ENCODE results near the gene TREH.
"Not testable (repeated sequence)": the region's sequence is repeated elsewhere in the genome, so short reads cannot be mapped to it uniquely, and the experiment has no call there.

The TREH gene

DNA sequence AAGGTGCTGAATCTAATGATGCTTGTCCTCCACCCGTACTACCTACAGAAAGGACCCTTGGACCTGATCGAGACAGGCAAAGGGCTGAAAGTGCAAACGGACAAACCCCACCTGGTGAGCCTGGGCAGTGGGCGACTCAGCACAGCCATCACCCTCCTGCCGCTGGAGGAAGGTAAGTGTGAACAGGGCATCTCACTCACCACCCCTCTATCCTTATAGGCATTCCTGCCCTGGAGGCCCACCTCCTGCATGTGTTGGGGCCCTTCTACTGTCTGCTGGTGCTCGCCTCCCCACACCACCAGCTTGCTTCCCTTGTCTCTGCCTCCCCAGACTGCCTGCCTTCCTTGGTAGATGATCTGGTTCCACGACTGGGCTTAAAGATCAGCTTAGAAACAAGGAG lies 64.9 kb downstream of the TREH start:
- DNase-seq = no peak

GRCh38 chr11:118612378-118612777 lies 67.1 kb downstream of the TREH start:
- no peak for DNase-seq

GRCh38 chr11:118611433-118611795 lies 68.0 kb downstream of the TREH start:
- not testable (repeated sequence) for DNase-seq

- peak in 35 of 51 donors; percentile 21 to 85 (median 53) for DNase-seq
Measured at GRCh38 chr11:118610773-118611432, 68.5 kb downstream of the TREH start.

DNA sequence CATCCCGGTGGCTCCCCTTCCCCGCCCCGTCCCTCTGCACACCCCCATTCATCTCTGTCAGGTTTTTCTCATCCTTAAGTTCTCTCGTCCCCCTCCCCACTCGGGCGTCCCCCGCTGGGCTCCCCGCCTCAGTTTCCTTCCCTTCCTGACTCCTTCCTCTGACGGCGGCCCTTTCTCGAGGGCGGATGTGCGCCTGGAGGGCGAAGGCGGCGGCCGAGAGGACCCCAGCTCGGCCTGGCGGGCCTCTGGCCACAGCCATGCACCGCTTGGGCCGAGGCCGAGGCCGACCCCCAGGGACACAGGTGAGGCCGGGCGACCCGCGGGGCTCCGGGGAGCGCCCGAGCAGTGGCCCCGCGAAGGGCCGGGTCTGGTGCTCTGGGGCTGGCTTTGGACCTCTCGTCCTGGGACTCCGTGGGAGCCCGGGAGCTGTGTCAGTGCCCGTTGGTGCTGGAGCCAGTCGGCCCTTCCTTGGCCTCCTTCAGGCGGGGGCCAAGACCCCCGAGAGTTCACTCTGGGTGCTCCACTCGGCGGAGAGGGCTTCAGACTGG lies 69.2 kb downstream of the TREH start:
- no peak for DNase-seq

GRCh38 chr11:118609380-118610224 lies 69.8 kb downstream of the TREH start:
- DNase-seq = peak in 41 of 51 donors; percentile 34 to 90 (median 73)

GRCh38 chr11:118608360-118609227 lies 70.9 kb downstream of the TREH start:
- DNase-seq = peak in 39 of 51 donors; percentile 33 to 87 (median 67)

DNA sequence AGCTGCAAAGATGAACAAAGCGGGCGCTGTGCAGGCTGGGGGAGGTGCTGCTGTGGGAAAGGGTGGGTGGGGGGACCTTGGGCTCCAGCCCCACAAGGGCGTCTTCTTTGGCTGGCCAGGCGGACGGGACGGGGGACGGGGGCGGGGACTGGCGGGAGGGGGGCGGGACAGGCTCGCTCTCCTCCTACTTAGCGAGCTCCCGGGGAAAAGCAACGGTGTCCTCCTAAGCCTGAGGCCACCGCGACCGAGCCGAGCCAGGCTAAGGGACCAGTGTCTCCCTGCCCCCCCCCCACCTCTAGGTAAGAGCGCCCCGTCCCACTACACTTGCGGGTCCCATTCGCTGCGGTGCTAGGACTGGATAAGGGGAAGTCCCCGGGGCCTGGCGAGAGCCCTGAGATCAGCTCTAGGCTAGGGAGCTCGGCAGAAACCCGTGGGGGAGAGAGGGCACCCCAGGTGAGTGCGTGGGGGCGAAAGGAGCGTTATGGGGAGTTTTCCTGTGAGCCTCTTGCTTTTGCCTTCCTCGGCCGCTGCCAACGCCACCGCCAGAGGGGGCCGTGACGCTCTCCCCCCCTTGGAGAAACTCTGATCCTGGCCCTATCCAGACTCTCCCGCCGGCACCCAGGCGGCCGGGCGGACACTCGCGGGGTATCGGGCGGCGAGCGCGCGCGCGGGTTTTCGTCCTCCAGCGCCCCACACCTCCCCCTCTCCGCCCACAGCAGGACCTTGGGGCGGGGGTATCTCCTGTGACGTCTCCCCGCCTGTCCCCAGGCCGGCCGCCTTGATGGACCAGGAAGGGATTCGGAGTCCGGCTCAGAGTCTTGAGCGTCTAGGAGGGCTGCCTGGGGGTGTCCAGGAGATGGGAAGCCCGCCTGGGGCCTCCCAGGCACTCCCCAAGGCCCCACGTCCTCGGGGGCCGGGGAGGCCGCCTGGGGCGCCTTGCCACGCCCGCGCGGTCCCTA lies 71.8 kb downstream of the TREH start, which contains the start of gene PHLDB1:
Gene PHLDB1 (plus strand): TSS at position 215 of the 959 bp plus-strand sequence. CDS start 6,222 bp downstream, outside the sequence.
- peak in 46 of 51 donors; percentile 14 to 92 (median 76) for DNase-seq
